GM18858 (cell line): Measurements from ENCODE around the gene LYZL6.

ENCODE experiments used
- ATAC-seq: cut with Tn5 transposase; IDR thresholded peaks from one replicate; pipeline ENCODE4 v1.9.1; 2021; ENCODE audit not compliant: unreplicated experiment

LYZL6 gene

GRCh38 chr17:35889241-35889640, 54.3 kb downstream of the LYZL6 start:
- ATAC-seq = no peak
